Motor neuron (in vitro differentiated cells): ENCODE measurements around the gene TTI1. TPM values are rescaled to one million over a fixed set of nuclear protein-coding genes. Genes with fewer than 3 reads are reported as not detected.
A peak's percentile ranks its signal among the peaks of the same experiment; 100 is the strongest.
"Not testable (repeated sequence)": the region's sequence is repeated elsewhere in the genome, so short reads cannot be mapped to it uniquely, and the experiment has no call there.

Source experiments
- ATAC-seq, 8 experiments: fragments of 200-7000 bp; cut with Tn5 transposase; replicated peaks in 6 of 8; 2 replicates each; pipeline ENCODE4 v1.8.0; 2021; ENCODE audit warnings: mild to moderate bottlenecking in 8 of 8, moderate library complexity in 8 of 8
- H3K27ac ChIP-seq, 2 donors: fragments of 250-450 bp; sonication (Bioruptor Pico); 2 replicates each; pipeline ENCODE4 v1.9.0; 2021; ENCODE audit warnings: antibody characterized with exemption in 2 of 2, mild to moderate bottlenecking in 2 of 2, moderate library complexity in 1 of 2
- H3K4me1 ChIP-seq, 2 donors: fragments of 250-450 bp; sonication (Bioruptor Pico); replicated peaks in 1 of 2; 2 replicates each; pipeline ENCODE4 v1.6.1; 2021; ENCODE audit warnings: antibody characterized with exemption in 2 of 2, mild to moderate bottlenecking in 2 of 2, moderate library complexity in 1 of 2
- H3K4me3 ChIP-seq, 5 donors: fragments of 250-450 bp; sonication (Bioruptor Pico); 2 replicates each; pipeline ENCODE4 v1.9.0; 2021; ENCODE audit warnings: antibody characterized with exemption in 5 of 5, mild to moderate bottlenecking in 5 of 5, moderate library complexity in 4 of 5
- WGBS, 10 experiments: fragments of 450-650 bp; shearing (Covaris generic); methylation state at CpG; one replicate each; pipeline ENCODE4 v1.0.0; 2022; 5-methylcytosine and 5-hydroxymethylcytosine counted together
- in situ Hi-C, 9 experiments: fragments of 400-800 bp; cut with MboI; loops; one replicate each; pipeline ENCODE4 v1.15.0; 2021; ENCODE audit warnings: low sequenced_read_pairs in 9 of 9, low pct_unique_long_range_greater_than_20kb in 2 of 9; ENCODE audit not compliant: unreplicated experiment in 9 of 9
- total RNA-seq, 8 experiments: library from RNA; unstranded; fragments of 300-600 nt; gene quantifications; 2 replicates each; pipeline versions ENCODE4 v1.2.3 to v1.2.4, GENCODE V29; 2022

The TTI1 gene
- total RNA-seq, 8 experiments from 2014 or later, result 10.3 to 28.0 (median 21.0) TPM

DNA sequence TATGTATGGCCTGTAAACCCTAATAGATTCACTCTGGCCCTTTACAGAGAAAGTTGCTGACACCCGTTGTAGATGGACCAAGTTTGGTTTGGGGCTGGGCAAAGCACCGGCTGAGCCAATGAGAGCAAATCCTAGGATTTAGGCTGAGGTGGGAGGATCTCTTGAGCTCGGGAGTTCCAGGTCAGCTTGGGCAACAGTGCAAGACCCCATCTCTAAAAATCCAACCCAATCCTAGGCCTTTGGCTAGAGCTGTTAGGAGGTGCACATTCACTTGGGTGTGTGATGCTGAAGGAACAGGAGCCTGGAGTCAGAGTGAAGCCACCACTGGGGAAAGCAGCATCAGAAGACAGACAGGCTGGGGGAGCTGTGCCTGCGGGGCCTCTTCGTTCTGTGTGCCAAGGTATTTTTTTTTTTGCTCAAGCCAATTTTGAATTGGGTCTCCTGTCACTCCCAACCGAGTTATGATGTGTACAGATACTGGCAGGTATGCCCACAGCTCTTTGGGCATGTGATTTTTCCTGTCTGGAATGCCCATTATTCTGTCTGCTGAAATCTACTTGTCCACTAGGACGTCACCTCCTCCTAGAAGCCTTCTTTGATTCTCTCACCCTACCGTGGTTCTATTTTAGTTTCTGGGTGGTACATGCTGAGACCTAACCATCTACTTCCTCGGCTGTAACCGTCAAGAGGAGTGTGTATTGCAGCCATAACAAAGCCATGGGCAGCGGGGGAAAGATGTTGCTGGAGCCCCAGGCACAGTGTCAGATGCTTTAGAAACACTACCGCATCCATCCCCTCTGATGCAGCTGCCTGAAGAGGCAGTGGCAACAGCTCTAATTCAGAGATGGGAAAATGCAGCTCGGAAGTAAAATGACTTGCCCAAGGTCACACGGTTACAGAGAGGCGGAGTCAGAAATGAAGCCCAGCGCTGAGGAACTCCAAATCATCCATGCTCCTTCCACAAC lies 54.0 kb downstream of the TTI1 start:
- WGBS, 10 experiments, result 69 to 100% (median 88%) methylated on average over 3 to 10 of the region's 16 CpGs; no CpG with 5 or more reads in 1 of the 10 experiments
- Histone ChIP-seq H3K4me1 (peaks cover 25 to 26% of the 10 kb centered on the region in 2 donors), H3K27ac (no peak overlapping the region), H3K4me3 (no peak overlapping the region)
- in situ Hi-C loops, result loop anchor here in 6 of 9 experiments (25.0 kb wide), 1 partner anchor 417 kb away; no protein-coding TSS in a partner anchor
- ATAC-seq, result no peak

DNA sequence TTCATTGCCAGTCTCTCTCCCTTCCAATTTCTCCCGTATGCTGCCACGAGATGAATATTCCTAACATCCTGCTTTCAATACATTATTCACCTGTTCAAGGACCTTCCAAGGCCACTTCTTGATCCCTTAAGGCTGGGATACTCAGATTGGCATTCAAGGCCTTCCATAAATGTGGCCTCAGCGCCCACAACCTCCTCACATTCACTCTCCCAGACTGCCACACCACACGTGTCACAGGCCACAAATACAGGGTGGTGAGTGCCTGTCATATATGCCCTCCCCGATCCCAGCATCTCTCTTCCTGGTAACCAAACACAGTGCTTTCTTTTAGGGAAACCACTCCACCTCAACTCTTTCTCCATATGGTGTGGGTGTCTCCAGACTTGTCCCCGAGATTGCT lies 55.5 kb downstream of the TTI1 start:
- Histone ChIP-seq H3K4me1 (peaks cover 25 to 26% of the 10 kb centered on the region in 2 donors), H3K4me3 (no peak overlapping the region), H3K27ac (no peak overlapping the region)
- ATAC-seq, result no peak
- 20 to 90% (median 76%) methylated on average over 1 to 5 of the region's 6 CpGs; no CpG with 5 or more reads in 2 of the 10 experiments for WGBS, 10 experiments
- in situ Hi-C loops, result loop anchor here in 6 of 9 experiments (25.0 kb wide), 1 partner anchor 415 kb away; no protein-coding TSS in a partner anchor

DNA sequence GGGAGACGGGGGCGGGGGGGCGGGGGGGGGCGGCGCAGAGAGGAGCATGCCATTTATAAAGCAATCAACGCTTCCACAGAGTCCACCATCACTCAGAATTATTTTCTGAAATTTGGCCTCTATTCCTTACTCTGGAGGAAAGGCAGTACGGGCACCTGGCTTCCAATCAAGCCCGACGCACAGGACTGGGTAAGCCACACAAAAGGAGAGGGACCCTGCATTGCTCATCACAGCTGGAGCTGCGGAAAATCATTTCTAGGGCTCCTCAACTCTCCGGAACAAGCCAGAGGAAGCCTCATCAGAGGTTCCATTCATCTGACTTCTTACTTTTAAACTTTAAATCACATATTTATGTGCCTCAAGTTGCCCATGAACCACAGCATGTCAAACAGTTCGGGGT lies 55.9 kb downstream of the TTI1 start:
- Histone ChIP-seq H3K27ac (no peak overlapping the region), H3K4me3 (no peak overlapping the region), H3K4me1 (peaks cover 25 to 26% of the 10 kb centered on the region in 2 donors)
- 20 to 80% (median 34%) methylated on average over 1 to 4 of the region's 12 CpGs; no CpG with 5 or more reads in 4 of the 10 experiments for WGBS, 10 experiments
- ATAC-seq, result peak in 4 of 8 experiments; percentile 27 to 35 (median 32)
- in situ Hi-C loops, result loop anchor here in 6 of 9 experiments (25.0 kb wide), 1 partner anchor 415 kb away; no protein-coding TSS in a partner anchor

DNA sequence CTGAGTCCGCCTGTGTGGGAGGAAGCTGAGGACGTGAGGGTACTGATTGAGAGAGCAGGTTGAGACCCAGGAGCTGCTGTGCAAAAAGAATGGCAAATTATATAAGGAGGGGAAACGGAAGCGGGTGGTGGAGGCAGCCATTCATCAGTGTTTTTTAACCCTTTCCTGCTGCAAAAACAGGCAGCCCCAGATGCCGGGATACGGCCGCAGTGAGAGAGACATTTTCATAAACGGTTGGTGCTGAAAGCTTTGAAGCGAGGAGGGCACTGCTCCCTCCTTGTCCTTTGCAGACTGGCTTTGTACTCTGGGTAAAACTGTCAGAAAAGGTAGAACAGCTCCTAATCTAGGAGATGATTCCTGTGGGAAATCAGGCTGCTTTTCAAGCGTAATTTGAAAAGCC lies 56.4 kb downstream of the TTI1 start:
- Histone ChIP-seq H3K4me1 (peaks cover 25 to 26% of the 10 kb centered on the region in 2 donors), H3K4me3 (no peak overlapping the region), H3K27ac (no peak overlapping the region)
- in situ Hi-C loops, result loop anchor here in 6 of 9 experiments (25.0 kb wide), 1 partner anchor 415 kb away; no protein-coding TSS in a partner anchor
- 34 to 62% (median 37%) methylated on average over 5 of the region's 10 CpGs; no CpG with 5 or more reads in 7 of the 10 experiments for WGBS, 10 experiments
- ATAC-seq, result peak in 2 of 8 experiments; percentile 36 to 40

DNA sequence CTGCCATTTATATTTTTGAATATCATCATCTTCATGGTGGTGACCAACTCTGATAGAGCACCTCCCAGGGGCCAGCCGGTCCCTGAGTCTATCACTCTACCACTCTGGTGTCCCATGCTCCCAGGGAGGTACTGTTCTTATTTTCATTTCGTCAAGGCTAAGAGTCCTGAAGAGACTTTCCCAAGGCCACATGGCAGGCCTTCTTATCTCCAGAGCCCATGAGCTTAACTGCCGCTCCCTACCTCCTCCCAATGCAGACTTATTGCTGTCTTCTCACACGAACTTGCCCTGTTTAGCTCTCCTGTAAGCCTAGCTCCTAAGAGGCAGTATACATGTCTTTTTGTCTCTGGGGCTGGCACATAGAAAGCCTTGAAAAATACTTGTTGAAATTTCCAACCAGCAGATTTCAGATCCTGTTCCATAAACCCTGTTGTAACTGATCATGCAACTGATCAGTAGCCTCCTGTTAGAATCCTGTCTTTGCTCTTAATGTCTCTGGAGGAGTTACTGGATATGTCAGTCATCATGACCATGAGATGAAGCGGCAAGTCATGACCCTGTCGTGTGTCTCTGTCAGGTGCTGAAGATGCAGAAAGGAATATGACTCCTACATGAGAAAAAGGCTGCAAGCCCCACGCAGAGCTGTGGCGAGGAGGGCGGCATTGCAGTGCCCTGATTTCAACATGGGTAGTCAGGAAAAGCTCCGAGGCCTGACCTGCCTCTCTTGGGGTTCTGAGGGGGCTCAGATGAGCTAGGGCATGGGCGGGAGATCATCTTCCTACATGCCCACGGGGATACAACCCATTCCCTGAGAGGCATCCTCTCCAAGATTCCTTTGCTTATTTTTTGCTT lies 60.0 kb downstream of the TTI1 start:
- WGBS, 10 experiments, result 67 to 100% (median 90%) methylated on average over 1 to 6 of the region's 12 CpGs; no CpG with 5 or more reads in 1 of the 10 experiments
- peaks cover 17 to 24% of the 10 kb centered on the region in 2 donors for H3K4me1 ChIP-seq
- in situ Hi-C loops, result no loop called here
- no peak overlapping the region for H3K27ac ChIP-seq
- ATAC-seq, result no peak
- H3K4me3 ChIP-seq, result no peak overlapping the region

DNA sequence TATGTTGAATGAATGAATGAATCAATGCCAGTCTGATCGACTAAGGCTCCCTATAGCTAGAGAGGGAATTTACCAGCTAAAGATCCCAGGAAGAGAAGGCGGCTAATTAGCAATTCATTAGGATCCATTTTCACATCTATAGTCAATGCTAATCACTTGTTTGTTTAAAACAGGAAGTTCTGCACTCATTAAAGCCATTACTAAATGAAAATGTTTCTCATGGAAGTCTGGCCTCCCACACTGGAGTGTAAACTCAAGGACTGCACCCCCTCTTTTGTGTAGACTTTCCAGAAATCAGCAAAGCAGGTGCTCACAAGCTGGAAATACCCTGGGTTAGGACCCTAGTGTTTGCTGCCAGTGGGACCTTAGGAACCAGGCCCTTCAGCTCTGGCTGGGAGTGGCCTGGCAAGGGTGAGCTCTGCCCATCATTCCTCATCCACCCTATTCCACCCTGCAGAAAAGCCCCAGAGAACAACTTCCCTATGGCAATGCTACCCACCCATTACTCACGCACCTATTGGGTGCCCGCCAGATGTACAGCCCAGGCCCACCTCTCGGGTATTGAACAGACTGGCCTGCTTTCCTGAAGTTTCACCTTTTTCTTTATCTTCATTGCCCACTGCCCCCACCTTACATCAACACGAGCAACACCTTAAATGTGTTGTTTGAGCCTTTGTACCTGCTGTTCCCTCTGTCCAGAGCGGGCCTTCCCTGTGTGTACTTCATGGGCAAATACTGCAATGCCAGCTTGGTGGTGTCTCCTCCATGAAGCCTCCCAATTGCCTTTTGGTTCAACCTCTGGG lies 60.8 kb downstream of the TTI1 start:
- no peak for ATAC-seq
- WGBS, 10 experiments, result 20 to 100% (median 85%) methylated on average over 1 to 5 of the region's 7 CpGs; no CpG with 5 or more reads in 1 of the 10 experiments
- H3K4me1 ChIP-seq, result peaks cover 10 to 19% of the 10 kb centered on the region in 2 donors
- H3K4me3 ChIP-seq, result no peak overlapping the region
- no peak overlapping the region for H3K27ac ChIP-seq
- in situ Hi-C loops, result no loop called here

DNA sequence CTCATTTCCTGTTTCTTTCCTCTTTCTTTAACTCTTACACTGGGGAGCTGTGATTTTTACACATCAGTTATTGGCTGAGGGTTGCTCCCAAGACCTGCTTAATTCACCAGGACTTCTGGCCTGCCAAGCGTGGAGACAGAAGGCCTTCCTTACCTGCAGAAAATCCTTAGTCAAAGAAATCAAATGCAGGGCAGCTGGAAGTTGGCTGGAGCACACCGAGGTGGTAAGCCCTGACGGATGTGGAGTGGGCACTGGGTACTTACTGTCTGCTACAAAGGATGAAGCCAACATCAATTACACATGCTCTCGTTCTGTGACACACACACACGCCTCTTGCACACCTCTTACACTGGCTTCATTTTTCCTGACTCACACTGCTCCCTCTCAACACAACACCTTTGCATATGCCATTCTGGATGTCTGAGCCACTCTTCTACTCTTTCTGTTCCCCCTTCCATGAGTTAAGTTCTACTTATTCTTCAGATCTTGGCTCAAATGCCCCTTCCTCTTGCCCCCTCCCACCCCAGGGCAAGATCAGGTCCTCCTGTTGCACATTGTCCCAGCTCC lies 61.6 kb downstream of the TTI1 start:
- H3K4me3 ChIP-seq, result no peak overlapping the region

DNA sequence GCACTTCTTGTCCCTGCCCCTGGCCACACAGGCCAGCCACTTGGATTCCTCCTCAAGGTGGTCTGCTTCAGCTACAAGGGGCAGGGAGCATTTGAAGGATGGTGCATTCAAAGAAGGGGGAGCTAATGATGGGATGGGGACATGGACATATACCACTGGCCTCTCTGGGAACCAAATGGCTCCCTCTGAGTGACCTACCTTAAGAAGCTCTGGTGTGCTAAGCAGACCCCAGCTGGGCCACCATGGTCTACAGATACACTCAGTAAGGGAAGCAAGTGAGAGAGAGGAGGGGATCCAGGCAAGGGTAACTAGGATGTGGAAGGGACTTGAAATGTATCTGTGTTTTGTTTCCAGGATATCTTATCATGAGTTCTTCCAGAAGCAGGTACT lies 62.4 kb downstream of the TTI1 start:
- ATAC-seq, result no peak
- Histone ChIP-seq H3K4me3 (no peak overlapping the region), H3K4me1 (peaks cover 4 to 12% of the 10 kb centered on the region in 2 donors), H3K27ac (no peak overlapping the region)
- in situ Hi-C loops, result no loop called here

More for the DNA sequence above, 61.6 kb downstream of the TTI1 start:
- 82 to 100% (median 88%) methylated on average over 1 to 5 of the region's 5 CpGs; no CpG with 5 or more reads in 4 of the 10 experiments for WGBS, 10 experiments
- in situ Hi-C loops, result no loop called here
- Histone ChIP-seq H3K4me1 (peaks cover 4 to 13% of the 10 kb centered on the region in 2 donors), H3K27ac (no peak overlapping the region)
- ATAC-seq, result no peak

DNA sequence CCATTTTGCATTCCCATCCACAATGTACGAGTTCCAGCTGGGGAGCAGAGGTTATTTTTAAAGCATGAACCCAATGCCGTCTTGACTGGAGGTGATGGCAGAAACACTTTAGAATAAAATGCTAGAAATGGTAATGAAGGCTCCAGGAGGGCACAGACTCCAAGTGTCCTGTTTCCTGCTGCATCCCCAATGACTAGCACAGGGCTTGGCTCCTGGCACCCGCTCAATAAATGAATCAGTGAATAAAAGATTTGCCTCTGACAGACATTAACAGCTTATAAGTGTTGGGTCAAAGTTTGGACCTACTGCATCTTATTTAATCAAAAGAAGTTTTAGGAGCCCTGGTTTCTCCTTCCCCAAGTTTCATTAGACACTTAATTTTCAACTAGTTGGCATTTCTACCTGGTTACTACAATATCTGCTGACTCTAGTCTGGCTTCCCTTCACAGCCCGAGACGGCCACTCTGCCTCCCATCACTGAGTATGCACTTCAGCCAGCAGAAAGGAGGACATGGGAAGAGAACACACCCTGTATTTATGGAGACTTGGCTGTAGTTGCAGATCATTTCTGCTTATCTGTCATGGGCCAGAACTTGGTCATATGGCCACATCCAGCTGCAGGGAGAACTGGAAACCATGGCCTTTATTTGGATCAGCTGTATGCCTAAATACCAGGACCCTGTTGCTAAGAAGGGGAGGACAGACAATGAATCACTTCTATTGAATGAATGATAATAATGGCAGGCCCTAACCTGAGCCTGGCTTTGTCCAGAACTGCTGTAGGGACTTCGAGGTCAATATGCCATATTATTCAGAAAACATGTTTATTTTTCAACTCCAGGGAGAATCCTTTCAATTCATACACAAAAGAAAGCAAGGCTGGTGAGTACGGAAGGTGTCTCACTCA lies 63.1 kb downstream of the TTI1 start:
- Histone ChIP-seq H3K4me1 (peaks cover 4 to 12% of the 10 kb centered on the region in 2 donors), H3K27ac (no peak overlapping the region), H3K4me3 (no peak overlapping the region)
- peak in 4 of 8 experiments; percentile 39 to 91 (median 78) for ATAC-seq
- 8 to 85% (median 61%) methylated on average over 2 to 7 of the region's 7 CpGs; no CpG with 5 or more reads in 2 of the 10 experiments for WGBS, 10 experiments
- in situ Hi-C loops, result no loop called here

DNA sequence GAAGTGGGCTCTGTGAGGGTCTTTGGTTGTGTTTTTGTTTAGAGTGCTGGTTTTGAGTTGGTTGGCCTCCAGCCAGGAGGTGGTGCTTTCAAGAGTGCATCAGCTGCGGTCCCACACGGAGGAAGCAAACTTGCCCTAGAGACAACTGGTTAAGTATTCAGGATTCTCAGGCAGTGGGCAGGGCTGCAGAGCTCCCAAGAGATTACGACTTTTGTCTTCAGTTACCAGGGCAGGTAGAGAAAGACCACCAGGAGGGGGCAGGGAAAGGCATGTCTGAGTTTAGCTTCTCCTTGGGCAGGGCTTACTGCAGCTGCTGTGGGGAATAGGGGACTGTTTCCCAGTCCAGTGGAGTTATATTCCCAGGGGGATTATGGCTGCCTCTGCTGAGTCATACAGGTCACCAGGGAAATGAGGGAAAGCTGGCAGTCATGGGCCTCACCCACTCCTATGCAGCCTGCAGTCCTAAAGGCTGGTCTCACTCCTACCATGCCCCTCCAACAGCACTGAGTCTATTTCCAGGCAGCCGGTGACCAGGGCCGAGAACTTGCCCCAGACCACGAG lies 64.3 kb downstream of the TTI1 start:
- WGBS, 10 experiments, result 40 to 80% (median 53%) methylated on average over 1 to 3 of the region's 6 CpGs; no CpG with 5 or more reads in 3 of the 10 experiments
- H3K27ac ChIP-seq, result no peak overlapping the region
- ATAC-seq, result peak in 6 of 8 experiments; percentile 21 to 56 (median 38)
- peaks cover 4 to 12% of the 10 kb centered on the region in 2 donors for H3K4me1 ChIP-seq
- no peak overlapping the region for H3K4me3 ChIP-seq
- in situ Hi-C loops, result no loop called here

DNA sequence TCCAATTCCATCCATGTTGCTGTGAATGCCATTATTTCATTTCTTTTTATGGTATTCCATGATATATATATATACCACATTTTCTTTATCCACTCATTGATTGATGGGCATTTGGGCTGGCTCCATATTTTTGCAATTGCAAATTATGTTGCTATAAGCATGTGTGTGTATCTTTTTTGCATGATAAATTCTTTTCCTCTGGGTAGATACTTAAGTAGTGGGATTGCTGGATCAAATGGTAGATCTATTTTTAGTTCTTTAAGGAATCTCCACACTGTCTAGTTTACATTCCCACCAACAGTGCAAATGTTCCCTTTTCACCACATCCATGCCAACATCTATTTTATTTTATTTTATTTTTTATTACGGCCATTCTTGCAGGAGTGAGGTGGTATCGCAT lies 69.8 kb downstream of the TTI1 start:
- WGBS, 10 experiments, result 38 to 100% (median 88%) methylated on average over 1 to 2 of the region's 2 CpGs; no CpG with 5 or more reads in 1 of the 10 experiments
- ATAC-seq, result peak in 1 of 8 experiments; percentile 77
- in situ Hi-C loops, H3K4me1 ChIP-seq, H3K27ac ChIP-seq, H3K4me3 ChIP-seq: not testable (repeated sequence)
